SKM-1 (cell line): Measurements from ENCODE around the gene NRDE2.

ENCODE experiments used
- DNase-seq: peaks from one replicate; lab custom pipeline; 2025; ENCODE audit not compliant: unreplicated experiment; lab: John Stamatoyannopoulos, UW

The NRDE2 gene

DNA sequence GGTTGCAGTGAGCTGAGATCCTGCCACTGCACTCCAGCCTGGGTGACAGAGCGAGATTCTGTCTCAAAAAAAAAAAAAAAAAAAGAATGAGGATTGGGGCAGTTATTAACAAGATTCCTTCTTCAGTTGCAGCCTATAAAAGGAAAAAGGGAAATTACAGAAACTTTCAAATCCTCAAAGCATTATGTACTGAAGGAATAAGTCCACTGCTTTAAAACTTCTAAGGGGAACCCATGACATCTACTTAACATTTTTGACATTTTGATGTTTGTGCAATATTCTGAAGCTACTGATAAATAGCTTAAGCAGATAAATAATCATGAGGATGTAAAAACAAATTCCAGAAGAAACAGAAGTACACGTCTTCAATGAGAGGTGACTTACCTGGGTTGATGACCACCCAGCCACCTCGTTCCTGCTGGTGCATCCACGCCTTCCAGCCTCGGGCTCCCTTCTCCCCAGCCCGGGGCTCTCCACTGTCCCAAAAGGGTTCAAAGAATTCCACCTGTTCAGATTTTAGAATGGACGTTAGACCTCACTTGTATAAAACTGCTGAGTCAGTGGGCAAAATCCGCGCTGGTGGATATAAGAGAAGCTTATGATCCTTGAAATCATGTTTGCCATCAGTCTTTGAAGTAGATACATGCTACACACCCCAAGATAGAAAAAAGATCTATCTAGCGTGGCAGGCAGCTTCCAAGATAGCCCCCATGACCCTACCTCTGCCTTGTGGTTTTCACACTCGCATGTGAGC is 33.7 kb downstream of the NRDE2 start:
- no peak for DNase-seq

DNA sequence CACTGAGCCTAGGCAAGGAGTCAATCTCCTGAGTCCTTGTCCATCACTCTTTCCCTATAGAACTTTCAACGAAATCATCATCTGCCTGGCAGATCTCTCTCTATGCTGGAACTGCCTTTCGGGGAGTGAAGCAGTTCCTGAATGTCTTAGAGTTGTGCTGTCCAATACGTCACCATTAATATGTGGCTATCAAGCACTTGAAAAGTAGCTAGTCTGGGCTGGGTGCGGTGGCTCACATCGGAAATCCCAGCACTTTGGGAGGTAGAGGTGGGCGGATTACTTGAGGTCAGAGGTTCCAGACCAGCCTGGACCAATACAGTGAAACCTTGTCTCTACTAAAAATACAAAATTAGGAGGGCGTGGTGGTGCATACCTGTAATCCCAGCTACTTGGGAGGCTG is 35.1 kb downstream of the NRDE2 start:
- no peak for DNase-seq

- peak; percentile 38 for DNase-seq
Observed at GRCh38 chr14:90295870-90296516, 35.7 kb downstream of the NRDE2 start.

GRCh38 chr14:90294872-90295271 is 36.9 kb downstream of the NRDE2 start:
- peak; percentile 43 for DNase-seq

DNA sequence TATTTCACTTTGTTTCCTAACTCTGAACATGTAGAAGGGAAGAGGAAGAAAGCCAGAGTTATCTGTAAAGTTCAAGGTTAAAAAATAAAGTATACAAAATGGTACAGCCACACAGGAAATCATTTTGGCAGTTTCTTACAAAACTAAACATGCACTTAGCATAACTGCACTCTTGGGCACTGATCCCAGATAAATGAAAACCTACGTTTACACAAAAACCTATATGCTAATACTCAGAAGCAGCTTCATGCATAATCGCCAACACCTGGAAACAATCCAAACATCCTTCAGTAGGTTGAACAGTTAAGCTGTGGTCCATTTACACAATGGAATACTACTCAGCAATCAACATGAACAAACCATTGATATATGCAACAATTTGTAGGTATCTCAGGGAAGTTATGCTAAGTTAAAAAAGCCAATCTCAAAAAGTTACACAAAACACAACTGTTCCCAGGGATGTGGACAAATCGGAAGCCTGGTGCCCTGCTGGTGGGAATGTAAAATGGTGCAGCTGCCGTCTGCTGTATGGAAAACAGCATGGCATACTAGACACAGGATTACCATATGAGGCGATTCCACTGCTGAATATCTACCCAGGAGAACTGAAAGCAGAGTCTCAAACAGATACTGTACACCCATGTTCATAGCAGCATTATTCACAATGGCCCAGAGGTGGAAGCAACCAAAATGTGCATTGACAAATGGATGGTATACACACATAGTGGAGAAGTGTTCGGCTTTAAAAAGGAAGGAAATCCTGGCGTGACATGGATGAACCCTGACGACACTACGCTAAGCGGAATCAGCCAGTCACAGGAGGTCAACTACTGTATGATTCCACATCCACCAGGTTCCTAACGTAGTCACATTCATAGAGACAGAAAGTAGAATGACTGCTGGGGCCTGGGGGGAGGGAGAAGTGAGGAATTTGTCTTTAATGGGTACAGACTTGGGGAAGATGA is 37.7 kb downstream of the NRDE2 start:
- DNase-seq = no peak

GRCh38 chr14:90291699-90292098 is 40.0 kb downstream of the NRDE2 start:
- no peak for DNase-seq

DNA sequence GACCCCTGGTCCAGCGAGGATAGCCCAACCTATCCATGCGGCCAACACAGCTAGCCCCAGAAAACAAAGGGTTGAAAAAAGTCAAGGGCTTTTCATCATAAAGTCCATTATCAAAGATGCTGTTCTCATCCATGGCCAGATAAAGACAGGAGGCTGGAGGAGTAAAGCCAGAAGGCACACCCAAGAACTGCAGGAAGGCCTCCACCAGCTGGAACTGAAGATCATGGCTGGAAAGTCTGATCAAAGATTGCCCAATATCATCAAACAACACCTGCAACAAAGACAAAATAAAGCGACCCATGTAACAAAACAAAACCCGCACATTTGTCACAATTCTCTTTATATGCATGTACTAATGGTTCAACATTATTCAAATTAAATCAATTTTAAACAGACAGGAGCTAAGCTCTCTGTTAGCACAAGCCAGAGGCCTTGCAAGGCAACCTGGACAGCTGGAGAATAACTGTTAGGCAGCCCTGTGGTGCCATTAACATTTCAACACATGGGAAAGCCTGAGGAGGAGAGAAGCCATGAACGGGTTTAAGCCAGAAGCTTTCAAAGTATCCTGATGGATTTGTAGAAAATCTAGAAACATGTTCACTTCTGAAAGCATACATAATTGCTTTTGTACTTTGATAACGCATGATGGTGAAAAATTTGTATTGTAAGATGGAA is 41.3 kb downstream of the NRDE2 start:
- DNase-seq = no peak

DNA sequence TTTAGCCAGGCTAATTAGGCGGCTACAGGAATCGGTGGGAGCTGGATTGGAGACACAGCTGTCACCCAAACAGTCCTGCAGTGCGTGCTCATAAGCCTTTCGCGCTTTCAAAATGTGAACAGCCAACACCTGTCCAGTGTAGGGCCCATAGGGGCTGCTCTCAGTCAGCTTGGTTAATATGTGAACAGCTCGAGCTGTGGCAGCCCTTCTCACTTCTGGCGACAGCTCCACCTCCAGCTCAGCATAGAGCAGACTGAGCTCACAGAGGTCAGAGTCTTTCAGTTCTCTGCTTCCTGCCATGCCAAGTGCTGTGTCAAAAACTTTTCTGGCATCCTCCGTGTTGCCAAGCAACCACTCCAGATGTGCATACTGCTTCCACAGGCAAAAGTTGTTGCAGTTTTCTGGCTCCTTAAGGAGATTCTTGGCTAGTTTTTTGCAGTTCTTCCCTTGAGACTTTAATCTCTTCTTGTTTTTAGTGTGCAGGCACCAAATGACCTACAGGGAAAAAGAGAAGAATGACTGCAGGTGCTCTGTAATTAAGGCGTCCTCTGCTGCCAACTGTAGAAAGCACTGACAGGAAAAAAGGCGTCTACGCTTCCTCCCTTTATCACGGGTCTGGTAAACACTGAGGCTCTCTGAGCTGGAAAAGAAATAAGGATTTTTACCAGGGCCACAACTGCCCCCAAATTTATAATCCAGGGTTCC is 42.9 kb downstream of the NRDE2 start:
- DNase-seq = no peak

GRCh38 chr14:90287791-90288190 is 44.0 kb downstream of the NRDE2 start:
- no peak for DNase-seq

DNA sequence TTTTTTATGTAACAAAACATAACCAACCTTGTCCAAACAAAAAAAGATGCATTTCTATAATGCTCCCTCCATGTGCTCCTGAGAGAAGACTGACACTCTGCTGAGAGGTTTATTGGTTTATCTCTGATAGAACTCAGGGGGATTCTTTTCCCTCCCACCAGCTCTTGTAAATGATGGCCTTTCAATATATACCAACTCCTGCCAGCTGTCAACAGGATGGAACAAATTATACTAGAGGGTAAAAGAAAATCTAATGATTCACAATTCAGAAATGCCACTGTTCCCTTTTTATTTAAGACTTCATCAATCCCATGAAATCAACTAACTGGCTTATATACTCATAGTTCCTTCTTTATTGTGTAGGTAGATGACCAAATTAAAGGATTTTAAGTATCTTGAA is 50.0 kb downstream of the NRDE2 start:
- no peak for DNase-seq

GRCh38 chr14:90281261-90281660 is 50.5 kb downstream of the NRDE2 start:
- DNase-seq = no peak

DNA sequence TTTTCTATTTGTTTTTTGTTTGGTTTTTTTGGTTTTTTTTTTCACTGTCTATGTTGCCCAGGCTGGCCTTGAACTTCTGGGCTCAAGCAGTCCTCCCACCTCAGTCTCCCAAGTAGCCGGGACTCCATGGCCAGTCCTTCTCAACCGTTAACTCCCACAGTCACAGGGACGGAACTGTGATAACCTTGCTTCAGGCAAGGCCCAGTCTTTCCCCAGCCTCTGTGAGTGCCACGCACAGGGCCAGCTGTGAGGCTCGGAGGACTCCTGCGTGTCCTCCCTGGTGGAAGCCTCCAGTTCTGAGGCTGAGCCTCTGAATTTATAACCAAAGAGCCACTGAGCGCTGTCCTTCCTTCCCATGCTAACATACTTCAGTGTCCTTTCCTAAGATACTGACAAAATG is 51.6 kb downstream of the NRDE2 start:
- no peak for DNase-seq

GRCh38 chr14:90278199-90279175 is 53.3 kb downstream of the NRDE2 start:
- DNase-seq = no peak

- DNase-seq = no peak
Observed at GRCh38 chr14:90277581-90278198, 54.1 kb downstream of the NRDE2 start.

GRCh38 chr14:90276646-90277367 is 54.9 kb downstream of the NRDE2 start:
- no peak for DNase-seq

- no peak for DNase-seq
Observed at GRCh38 chr14:90275820-90276219, 55.9 kb downstream of the NRDE2 start.

DNA sequence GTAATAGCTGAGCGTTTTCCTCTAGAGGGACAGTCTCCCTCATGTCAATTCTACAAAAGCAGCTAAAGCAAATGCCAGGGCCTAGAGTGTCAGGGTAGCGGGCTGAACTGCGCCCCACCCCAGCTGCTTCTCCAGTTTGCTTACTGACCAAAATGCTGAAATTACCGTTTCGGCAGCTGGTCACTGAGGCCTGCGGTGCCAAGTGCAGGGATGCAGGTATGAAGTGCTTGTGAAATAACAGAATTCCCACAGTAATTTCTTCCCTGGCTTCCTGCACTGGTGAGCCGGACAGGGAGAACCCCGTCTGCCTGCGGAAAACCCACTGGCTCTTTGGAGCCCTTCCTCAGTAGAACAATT is 56.3 kb downstream of the NRDE2 start:
- DNase-seq = no peak

- no peak for DNase-seq
Observed at GRCh38 chr14:90274808-90275457, 56.8 kb downstream of the NRDE2 start.
